HG02571 (cell line): ENCODE results near the gene MEN1.

Experiments
- ATAC-seq: cut with Tn5 transposase; IDR thresholded peaks from one replicate; pipeline ENCODE4 v1.9.1; 2021; ENCODE audit warnings: mild to moderate bottlenecking, moderate library complexity; ENCODE audit not compliant: unreplicated experiment

The MEN1 gene

DNA sequence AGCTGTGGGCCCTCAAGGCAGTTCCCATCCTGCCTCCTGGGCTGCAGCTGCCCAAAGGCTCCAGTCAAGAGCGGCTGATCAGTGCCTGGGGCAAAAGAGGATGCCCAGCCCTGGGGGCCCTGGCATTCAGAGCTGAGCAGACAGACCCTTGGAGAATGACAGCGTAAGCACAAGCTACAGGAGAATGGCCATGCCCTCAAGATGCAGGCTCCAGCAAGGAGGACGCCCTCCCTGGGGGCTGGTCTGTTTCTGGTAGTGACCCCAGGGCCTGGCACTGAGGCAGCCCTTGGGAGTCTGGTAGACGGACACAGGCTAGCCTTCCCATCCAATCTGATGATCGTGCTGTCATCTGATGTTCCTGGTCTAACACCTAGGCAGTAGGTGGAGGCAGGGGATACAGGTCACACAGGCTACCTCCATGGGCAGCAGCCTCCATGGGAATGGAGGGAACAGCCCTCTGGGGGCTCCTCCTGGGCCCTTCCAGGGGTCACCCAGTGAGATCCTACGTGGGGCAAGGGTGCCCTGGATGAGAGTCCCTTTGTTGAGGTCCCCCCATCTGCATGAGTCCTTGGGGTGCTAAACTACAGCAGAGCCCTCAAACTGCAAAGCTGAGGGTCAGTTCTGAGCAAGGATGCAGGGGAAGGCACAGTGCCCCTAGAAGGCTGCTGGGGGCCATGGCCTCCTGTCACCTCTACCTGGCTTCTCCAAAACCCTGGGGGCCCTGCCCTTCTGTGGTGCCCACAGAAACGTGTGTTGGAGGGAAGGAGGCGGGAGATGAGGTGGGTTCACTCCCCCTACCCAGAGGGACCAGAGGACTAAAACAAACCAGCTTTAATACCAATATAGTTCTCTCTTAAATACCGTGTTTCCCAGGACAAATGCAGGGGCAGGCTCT, 21.8 kb downstream of the MEN1 start:
- ATAC-seq = no peak

DNA sequence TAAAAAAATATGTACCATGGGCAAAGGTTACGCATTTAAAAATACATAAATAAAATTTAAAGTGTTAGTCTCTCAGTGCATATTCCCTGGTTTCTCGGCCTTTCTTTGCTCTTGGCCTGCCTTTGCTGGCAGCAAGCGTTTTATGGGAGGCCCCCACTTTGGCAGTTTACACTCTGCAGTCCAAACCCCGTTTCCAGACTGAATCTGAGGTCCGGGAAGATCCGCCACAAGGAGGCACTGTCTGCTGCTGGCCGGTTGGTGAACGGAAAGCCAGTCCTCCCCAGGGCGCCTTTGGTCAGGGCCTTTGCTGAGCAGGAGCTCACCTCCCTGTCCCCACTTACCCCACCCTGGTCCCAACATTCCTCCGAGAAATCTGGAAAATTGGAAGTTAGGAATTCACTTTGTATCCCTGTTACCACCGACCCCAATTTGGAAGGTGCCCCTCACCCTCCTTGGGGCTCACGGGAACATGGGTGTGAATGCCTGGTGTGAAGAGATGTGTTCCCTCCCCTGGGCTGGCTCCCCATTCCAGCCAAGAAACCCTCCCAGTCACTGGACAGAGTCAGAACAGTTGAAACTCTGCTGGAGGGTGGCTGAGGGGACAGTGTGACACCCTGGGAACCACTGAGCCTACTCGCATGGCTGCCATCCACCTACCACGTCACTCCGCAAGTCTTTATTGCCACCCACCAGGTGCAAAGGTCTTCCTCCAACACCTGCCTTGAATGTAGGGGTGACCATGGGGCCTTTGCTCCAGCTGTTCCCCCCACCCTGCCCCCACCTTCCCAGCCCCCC, 22.6 kb downstream of the MEN1 start:
- no peak for ATAC-seq

DNA sequence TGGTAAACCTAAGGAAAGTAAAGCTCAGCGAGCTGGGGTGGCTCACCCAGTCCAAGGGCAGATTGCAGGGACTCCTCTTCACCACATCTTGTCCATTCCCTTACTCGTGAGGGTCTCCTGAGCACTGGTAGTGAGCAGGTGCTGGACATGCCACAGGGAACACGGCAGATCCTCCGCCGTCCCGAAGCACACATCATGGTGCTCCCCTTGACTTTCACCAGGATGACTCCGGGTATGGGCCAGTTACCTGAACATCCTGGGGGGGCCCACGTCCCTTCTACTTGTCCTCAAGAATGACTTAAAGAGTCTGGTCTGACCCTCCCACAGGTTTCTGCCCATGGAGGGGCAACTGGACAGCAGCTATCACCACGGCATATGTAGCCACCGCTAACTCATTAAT, 24.0 kb downstream of the MEN1 start:
- no peak for ATAC-seq

DNA sequence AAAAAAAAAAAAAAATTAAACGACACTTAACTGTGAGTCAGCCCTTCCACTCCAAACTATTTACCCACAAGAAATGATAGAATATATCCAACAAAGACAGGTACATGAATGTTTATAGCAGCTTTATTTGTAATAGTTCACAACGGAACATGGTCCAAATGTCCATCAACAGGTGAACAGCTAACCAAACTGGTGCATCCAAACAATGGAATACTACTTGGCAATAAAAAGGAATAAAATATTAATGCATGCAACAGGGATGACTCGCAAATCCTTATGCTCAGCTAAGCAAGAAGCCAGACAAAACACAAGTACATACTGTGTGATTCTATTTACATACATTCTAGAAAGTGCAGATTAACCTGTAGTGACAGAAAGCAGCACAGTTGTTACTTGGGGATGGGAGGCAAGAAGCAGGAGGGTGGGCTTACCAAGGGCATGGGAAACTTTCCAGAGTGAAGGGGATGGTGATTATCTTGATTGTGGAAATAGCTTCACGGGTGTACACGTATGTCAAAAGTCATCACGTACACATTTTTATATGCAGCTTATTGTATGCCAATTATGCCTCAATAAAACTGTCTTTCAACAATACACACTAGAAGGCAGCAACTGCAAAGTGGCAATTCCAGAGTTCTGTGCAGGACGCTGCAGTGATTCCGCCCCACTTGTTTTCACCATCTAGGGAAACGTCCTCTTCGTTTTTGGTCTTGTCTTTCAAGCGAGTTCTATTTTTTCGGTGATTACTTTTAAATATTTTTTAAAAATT, 25.4 kb downstream of the MEN1 start:
- ATAC-seq = no peak

DNA sequence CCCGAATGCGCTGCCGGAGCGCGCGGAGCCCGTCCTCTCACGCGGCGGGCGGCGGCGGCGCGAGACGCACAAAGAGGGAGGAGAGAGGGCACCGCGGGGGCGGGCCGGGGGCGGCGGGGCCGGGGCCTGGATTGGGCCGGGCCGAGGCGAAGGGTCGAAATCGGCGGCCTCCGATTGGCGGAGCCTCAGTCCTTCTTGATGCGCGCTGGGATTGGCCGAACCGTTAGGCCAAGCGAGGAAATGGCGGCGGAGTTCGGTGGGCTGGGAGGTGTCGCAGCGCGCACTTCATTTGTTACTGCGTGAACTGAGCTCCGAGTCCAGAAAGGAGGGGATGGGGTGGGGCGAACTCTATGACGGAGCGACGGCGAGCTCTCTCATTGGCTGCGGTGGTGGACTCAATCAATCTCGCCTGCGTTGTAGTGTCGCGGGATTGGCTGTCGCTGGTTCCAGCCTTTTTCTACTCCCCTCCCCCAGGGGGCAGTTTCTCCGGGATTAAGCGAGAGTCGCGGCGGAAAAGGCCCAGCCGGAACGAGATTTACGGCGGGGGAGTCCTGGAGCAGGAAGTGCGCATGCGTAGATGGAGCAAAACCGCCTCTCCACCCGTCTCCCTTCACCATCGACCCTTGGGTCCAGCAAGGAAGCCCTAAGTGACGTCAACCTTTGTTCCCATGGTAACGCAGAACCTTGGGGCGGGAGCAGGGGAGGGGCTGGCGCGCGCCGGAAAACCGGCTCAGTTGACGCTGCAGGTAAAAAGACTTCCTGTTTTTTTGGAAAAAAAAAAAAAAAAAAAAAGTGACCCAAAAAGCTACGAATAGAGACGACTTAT, 31.7 kb downstream of the MEN1 start, which contains the start of gene SF1:
Gene SF1, minus strand, starts transcription at position 70 of the 826 bp plus-strand sequence. CDS start 150 bp downstream, outside the sequence.
- ATAC-seq = peak; percentile 81

DNA sequence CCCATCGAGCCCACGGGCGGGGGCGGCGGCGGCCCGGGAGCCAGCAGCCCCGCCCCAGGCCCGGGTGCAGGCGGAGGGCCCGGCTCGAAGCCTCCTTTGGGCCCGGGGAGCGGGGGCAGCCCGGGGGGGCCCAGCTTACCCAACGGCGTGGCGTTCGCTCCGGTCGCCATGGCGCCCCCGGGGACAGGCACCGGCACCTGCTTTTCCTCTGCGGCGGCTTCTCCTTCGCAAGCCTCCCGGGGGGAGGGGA, 32.2 kb downstream of the MEN1 start:
- peak; percentile 13 for ATAC-seq

DNA sequence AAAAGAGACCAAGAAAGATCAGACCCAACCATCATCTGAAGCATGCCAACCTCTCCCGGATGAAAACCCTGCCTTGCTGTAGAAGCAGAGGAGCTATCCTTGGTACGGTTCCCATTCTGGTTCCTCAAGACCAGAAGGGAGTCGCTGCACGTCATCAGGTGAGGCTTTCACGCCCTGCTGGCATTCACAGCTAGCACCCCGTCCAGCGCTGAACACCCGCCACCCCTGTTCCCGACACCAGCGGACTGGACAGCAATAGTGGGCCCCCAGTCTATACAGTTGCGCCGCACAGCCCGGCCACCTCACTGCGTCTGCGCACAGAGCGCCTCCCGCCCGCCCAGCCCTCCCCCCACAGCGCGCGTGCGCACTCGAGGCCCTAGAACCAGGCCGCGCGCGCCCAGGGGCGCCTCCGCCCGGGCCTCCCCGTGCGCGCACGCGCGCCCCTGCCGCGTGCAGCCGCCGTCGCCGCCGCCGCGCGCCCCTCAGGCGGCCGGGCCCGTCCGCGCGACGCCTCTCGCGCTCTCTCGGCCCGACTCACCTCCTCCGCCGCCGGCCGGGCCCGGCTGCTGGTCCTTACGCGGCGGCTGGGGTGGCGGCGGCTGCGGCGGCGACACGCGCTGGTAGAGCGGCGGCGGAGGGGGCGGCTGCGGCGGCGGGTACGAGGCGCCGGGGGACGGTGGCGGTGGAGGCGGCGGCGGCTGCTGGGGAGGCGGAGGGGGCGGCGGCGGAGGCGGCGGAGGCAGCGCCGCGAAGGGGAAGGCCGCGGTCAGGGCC, 32.7 kb downstream of the MEN1 start:
- ATAC-seq = no peak

DNA sequence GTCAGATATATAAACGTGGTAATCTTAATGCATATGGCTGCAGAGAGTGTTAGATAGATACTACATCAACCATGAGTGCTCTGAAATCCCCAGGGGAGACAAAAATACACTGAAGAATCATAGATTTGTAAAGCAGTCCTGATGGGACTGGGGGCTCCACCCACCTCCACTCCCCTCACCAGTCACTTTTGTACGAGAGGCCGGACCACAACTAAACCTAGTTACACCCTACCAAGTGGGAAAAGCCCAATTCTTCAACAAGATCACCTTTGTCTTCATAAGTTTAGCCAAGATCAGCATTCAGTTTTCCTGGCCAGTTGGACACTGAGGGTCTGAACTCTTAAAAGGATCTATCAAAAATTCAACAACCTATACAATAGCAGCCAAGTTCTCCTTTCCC, 33.5 kb downstream of the MEN1 start:
- no peak for ATAC-seq

DNA sequence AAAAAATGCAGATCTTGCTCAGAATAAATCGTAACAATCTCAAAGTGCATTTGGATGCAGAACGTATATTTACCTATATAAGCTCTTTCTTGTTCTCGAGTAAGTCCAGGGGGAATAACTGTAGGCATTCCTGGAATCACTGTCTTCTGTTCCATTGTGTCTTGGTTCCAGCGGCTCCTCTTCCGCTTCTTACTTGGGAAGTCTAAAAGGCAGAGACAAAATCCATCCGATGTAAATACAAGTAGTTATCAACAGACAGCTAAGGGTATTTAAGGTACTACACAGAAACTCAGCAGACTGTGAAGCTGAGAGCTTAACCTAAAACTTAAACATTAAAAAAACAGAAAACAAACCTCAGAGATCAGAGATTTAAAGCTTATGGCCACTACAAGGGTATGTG, 33.9 kb downstream of the MEN1 start:
- ATAC-seq = no peak

DNA sequence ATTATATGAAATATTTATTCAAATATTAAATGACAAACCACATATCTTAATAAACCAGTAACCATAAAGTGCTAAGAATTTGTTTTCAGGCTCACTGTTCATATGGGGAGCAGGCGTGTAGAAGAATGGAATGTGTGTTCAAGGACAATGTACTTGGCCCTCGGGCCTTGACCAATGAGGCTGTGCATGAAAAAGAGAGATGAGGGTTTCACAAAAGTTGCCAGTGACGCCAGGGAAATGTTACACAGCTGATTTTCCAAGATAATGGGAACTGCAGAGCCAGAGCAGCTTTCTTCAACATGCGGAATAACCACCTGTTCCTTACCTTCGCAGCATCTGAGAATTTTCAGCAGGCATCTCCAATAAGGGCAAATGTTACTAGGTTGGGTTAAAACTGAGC, 36.2 kb downstream of the MEN1 start:
- ATAC-seq = no peak

DNA sequence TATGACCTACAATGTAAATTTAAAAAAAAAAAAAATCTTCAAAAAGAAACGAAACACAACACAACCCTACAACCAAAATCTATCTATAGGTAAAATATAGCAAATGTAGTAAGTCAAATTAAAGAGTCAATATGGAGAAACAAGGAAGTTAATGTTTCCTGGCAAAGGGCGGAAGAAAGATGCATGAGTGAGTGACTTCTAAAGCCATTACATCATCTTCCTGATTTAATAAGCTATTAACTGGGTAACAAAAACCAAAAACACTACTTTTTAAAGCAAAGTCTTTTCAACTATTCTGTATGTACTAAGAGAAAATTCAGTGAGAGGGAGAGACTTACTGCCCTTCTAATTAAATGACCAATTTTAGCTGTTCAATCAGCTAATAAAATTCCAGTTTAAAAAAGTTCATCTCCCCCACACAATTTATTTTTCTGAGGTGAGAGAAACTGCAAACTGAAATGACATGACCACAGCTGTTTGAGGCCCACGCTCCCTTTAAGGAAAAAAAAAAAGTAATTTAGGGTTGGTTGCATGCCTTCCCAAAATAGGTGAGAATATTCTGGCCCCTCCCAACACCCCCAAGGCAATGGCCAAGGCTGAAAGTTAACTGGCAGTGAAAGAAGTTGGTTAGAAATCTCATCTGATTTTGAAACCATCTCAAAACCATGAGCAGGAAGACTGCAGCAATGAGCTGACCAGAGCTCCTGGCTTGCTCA, 37.9 kb downstream of the MEN1 start:
- no peak for ATAC-seq

DNA sequence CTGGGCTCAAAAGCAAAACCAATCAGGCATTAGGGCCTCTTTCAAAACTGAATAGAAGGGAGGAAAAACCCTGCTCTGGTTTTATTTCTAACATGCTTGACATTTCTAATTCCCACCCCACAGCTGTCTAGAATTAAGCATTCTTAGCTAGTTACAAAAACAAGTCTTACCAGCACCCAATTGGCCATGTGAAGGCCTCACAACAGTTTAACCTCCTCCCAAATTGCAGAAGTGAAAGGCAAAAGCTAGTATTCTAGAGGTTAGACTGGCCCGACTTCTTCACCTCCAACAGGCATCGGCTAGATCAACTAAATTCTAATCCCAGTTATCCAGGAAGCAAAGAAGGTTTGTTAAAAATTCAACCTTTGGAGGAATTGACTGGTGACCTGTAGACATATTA, 38.5 kb downstream of the MEN1 start:
- ATAC-seq = no peak

DNA sequence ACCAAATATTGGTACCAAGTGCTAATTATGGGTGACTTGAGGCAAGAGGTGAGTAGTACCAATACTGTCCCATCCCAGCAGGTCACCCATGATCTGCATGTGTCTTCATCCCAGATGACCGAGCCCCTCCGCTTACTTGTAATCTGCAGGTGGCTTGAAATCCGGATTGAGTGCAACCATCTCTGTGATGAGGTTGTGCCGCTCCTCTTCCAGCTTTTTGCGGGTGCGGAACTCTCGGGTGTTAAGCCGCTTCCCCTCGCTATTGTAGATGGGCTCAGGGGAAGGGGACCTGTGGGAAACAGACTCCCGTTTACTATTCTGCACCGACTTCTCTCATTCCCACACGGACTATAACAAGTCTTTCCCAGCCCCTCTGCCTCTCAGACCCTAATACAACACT, 40.2 kb downstream of the MEN1 start:
- ATAC-seq = no peak

DNA sequence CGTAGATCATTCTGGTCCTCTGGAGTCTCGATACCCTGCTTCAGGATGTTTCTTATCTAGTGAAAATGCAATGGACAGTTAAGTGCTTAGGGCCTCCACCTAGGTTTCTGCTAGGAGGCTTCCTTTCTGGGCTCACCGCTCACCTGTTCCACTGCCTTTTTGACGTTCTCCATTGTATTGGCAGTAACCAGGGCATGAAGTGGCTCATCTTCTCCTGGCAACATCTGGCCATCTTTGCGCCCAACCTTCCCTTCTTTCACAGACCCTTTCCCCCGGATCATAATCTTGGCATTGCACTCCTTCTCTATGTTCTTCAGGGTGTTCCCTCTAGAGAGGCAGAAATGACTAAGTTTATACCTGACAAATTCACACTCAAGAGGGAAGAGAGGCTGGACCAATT, 41.1 kb downstream of the MEN1 start:
- no peak for ATAC-seq

DNA sequence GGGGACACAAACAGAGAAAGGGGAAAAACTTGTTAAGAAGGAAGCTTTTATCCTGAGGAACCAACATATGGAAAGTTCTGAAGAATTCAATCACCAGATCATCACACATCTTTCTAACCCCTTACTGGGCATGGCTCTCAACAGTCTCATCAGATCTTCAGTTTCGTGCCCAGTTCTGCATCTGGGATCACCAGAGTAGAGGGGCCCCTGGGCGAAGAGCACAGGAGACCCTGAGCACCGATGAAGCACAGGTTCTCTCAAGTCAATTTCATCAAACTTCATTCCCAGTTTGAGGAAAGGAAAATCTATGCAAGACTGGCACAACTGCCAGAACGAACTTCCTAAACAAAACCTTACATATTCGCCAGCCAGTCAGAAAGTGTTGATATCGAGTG, 42.1 kb downstream of the MEN1 start:
- no peak for ATAC-seq

DNA sequence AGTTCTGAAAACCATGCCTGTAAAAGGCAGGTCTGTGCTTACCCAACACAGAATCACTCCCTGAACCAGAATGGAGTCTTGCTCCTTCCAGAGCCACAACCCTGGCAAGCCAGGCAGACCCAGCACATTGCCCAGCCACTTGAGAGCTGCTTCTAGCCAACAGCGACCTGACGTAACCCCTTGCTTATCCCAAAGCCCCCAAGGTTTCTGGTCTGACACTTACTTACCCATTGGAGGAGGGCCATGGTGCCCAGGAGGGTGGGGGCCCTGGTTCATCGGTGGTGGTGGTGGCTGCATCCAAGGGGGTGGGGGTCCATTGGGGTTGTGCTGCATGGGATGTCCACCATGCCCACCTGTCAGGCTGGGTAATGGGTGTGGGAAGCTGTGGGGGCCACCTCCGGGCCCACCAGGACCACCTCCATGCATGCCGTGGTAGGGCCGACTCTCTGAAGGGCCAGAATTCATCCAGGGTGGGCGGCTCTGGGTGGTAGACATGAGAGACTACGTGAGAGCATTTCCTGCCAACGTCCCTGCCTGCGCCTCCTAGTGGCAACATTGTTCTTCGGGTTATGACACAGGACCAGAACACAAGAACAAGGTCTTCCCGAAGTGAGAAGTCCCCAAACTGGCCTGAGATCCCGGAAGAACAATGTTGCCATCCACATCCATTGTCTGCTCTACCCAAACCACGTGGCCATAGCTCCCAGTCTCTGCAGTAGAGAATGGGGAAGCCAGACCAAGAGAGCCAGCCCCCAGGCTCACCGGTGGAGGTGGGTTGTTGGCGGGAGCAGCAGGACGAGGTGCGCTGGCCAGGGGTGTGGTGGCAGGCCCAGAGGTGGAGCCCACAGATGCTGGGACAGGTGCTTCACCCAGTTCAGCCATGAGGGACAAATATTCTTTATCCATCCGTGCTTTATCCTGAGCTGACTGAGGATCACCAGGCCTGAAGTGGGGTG, 42.7 kb downstream of the MEN1 start:
- no peak for ATAC-seq

DNA sequence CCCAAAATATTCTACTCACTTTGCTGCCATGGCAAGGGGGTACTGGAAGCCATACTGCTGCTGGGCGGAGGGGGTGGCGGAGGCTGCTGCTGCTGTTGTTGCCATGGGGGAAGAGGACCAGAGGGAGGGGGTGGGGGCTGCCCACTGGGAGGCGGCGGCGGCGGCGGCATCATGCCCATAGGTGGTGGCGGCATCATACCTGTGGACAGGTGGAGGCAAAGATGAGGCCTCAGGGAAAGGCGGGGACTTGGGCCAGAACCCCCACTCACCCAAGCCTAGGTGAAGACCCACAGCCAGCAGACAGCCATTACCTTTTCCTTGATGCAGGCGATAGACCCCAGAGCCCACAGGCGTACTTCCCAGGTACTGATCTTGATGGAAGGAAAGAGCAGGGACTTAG, 43.5 kb downstream of the MEN1 start:
- no peak for ATAC-seq
